ENCODE measurements around the gene CPSF7. TPM values are rescaled to one million over a fixed set of nuclear protein-coding genes. Genes with fewer than 3 reads are reported as not detected.

Gene CPSF7
- total RNA-seq, 1 experiment from 2014 or later, result 123 TPM

- H3K4me3 ChIP-seq (ENCODE audit: low read depth, low read length), result no peak overlapping the region
- intact Hi-C loops (cut with micrococcal nuclease; ENCODE audit: unreplicated experiment), result no loop called here
- Mint-ChIP-seq H3K4me1 (ENCODE audit: low read depth, unreplicated experiment) (no peaks in the 10 kb centered on the region), H3K9me3 (ENCODE audit: unreplicated experiment) (no peaks in the 10 kb centered on the region), H3K36me3 (ENCODE audit: insufficient read depth, unreplicated experiment) (peaks cover 8% of the 10 kb centered on the region), H3K4me3 (ENCODE audit: unreplicated experiment) (no peak overlapping the region), H3K27ac (ENCODE audit: unreplicated experiment) (no peak overlapping the region), H3K27me3 (ENCODE audit: insufficient read depth, unreplicated experiment) (no peaks in the 10 kb centered on the region)
- no peaks in the 10 kb centered on the region for H3K9me3 ChIP-seq
- no peaks in the 10 kb centered on the region; the same call in 1 of the 2 replicates for H3K36me3 ChIP-seq (ENCODE audit: control insufficient read depth, insufficient read depth, low read length)
- no peak for DNase-seq
- no peaks in the 10 kb centered on the region for H3K27me3 ChIP-seq (replicated peaks; ENCODE audit: control insufficient read depth, insufficient read depth, low read length)
- ChIA-PET CTCF (interaction anchor here (1.0 to 1.8 kb wide), 3 partner anchors 39 to 43 kb away, joined by 3 to 10 read pairs (median 3); no protein-coding TSS in a partner anchor), POLR2A (no interaction called here)
- no TSS peak for BruUV-seq (replicated peaks)
- peaks cover 12% of the 10 kb centered on the region for H3K4me1 ChIP-seq
- TF ChIP-seq CTCF (IDR thresholded peaks at IDR 0.05; ENCODE audit: insufficient read depth in 1 of 2, low read depth in 1 of 2, low read length in 1 of 2, severe bottlenecking in 1 of 2, unreplicated experiment in 1 of 2), result no peak
Observed at GRCh38 chr11:61474013-61474643, 44.4 kb upstream of the CPSF7 start.

- POLR2A ChIA-PET, result interaction anchor here (0.7 kb wide), 1 partner anchor 118 kb away, joined by 5 read pairs; no protein-coding TSS in a partner anchor
- H3K4me3 Mint-ChIP-seq (ENCODE audit: unreplicated experiment), result no peak overlapping the region
- no peak for DNase-seq
- H3K9me3 ChIP-seq, result no peaks in the 10 kb centered on the region
- no peak for TF ChIP-seq CTCF (IDR thresholded peaks at IDR 0.05; ENCODE audit: insufficient read depth in 1 of 2, low read depth in 1 of 2, low read length in 1 of 2, severe bottlenecking in 1 of 2, unreplicated experiment in 1 of 2)
- H3K4me3 ChIP-seq (ENCODE audit: low read depth, low read length), result no peak overlapping the region
- CTCF ChIA-PET, result interaction anchor here (1.0 kb wide), 2 partner anchors 15 to 44 kb away, joined by 3 to 8 read pairs; no protein-coding TSS in a partner anchor
- H3K27me3 Mint-ChIP-seq (ENCODE audit: insufficient read depth, unreplicated experiment), result no peaks in the 10 kb centered on the region
- peaks cover 12% of the 10 kb centered on the region for H3K4me1 ChIP-seq
- no peaks in the 10 kb centered on the region for H3K27me3 ChIP-seq (replicated peaks; ENCODE audit: control insufficient read depth, insufficient read depth, low read length)
- no peaks in the 10 kb centered on the region for H3K9me3 Mint-ChIP-seq (ENCODE audit: unreplicated experiment)
- BruUV-seq (replicated peaks), result no TSS peak
- H3K4me1 Mint-ChIP-seq (ENCODE audit: low read depth, unreplicated experiment), result no peaks in the 10 kb centered on the region
- no peaks in the 10 kb centered on the region; the same call in 1 of the 2 replicates for H3K36me3 ChIP-seq (ENCODE audit: control insufficient read depth, insufficient read depth, low read length)
- no peak overlapping the region for H3K27ac Mint-ChIP-seq (ENCODE audit: unreplicated experiment)
- peaks cover 8% of the 10 kb centered on the region for H3K36me3 Mint-ChIP-seq (ENCODE audit: insufficient read depth, unreplicated experiment)
- intact Hi-C loops (cut with micrococcal nuclease; ENCODE audit: unreplicated experiment), result no loop called here
Observed at GRCh38 chr11:61473370-61474012, 43.7 kb upstream of the CPSF7 start.

DNA sequence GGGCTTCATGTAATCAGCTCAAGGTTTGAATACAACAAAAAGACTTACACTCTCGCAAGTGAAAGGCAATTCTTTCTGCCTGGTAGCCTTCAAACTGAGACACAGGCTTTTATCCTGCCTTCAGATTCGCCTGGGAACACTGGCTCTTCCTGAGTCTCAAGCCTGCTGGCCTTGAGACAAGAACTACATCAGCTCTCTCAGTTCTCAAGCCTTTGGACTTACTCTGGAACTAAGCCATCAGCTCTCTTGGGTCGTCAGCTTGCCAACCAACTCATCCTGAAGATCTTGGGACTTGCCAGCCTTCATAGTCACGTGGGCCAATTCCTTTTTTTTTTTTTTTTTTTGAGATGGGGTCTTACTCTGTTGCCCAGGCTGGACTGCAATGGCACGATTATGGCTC is 43.1 kb upstream of the CPSF7 start:
- H3K4me3 ChIP-seq (ENCODE audit: low read depth, low read length), result no peak overlapping the region
- ChIA-PET POLR2A (interaction anchor here (0.7 kb wide), 1 partner anchor 117 kb away, joined by 5 read pairs; no protein-coding TSS in a partner anchor), CTCF (interaction anchor here (1.0 to 1.5 kb wide), 3 partner anchors 16 to 44 kb away, joined by 3 to 9 read pairs (median 8); no protein-coding TSS in a partner anchor)
- BruUV-seq (replicated peaks), result no TSS peak
- H3K27me3 ChIP-seq (replicated peaks; ENCODE audit: control insufficient read depth, insufficient read depth, low read length), result no peaks in the 10 kb centered on the region
- Mint-ChIP-seq H3K27ac (ENCODE audit: unreplicated experiment) (no peak overlapping the region), H3K27me3 (ENCODE audit: insufficient read depth, unreplicated experiment) (no peaks in the 10 kb centered on the region), H3K4me1 (ENCODE audit: low read depth, unreplicated experiment) (no peaks in the 10 kb centered on the region), H3K9me3 (ENCODE audit: unreplicated experiment) (no peaks in the 10 kb centered on the region), H3K4me3 (ENCODE audit: unreplicated experiment) (no peak overlapping the region), H3K36me3 (ENCODE audit: insufficient read depth, unreplicated experiment) (peaks cover 8% of the 10 kb centered on the region)
- DNase-seq, result no peak
- peaks cover 10% of the 10 kb centered on the region for H3K4me1 ChIP-seq
- H3K36me3 ChIP-seq (ENCODE audit: control insufficient read depth, insufficient read depth, low read length), result no peaks in the 10 kb centered on the region; the same call in 1 of the 2 replicates
- TF ChIP-seq CTCF (IDR thresholded peaks at IDR 0.05; ENCODE audit: insufficient read depth in 1 of 2, low read depth in 1 of 2, low read length in 1 of 2, severe bottlenecking in 1 of 2, unreplicated experiment in 1 of 2), result no peak
- no peaks in the 10 kb centered on the region for H3K9me3 ChIP-seq
- intact Hi-C loops (cut with micrococcal nuclease; ENCODE audit: unreplicated experiment), result no loop called here

All from Caco-2 (cell line).